Activated T-cell treated with anti-CD3 and anti-CD28 coated beads for 4 hours (primary cell): ENCODE measurements around the gene GNAO1.
A peak's percentile ranks its signal among the peaks of the same experiment; 100 is the strongest.

ENCODE experiments used
- DNase-seq: peaks from one replicate; pipeline ENCODE4 v3.0.0-alpha.2; 2020

GNAO1 gene

DNA sequence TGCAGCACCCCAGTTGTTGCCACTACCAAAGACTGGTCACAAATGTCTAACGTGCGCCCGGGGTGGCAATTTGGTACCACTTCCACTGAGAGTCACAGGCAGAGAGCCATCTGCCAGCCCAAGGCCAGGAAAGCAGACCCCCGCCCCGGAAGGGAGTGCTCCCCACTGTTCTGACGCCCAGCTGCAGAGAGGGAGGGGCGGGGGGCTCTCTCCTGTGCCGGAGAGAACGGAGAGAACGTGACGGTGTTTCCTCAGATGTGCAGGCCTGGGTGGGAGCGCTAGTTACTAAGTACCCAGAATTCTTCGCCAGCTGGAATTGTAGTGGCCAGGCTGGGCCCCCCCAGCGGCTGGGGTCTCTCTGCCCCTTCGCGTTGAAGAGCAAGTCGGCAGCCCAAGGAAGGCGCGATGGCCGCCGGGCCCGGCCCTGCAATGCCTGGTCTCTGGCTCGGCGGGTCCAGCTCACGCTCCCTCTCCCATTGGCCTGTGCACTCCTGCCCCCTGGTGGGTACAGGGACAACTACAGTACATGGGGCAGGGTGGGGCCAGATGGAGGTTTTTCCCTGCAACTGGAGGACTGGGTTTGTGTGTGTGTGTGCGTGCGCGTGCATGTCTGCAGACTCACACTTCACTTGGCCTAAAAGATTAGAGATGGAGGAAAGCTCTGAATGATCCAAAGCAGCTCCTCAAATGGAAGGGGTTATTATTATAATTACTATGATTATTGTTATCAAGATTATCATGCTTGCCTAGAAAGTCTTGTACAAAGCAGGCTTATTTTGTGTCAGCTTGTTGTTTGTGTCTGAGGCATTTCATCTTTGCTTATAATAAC lies 126.9 kb downstream of the GNAO1 start:
- DNase-seq: peak; percentile 70

GRCh38 chr16:56318827-56319140 lies 127.5 kb downstream of the GNAO1 start:
- DNase-seq: no peak

DNA sequence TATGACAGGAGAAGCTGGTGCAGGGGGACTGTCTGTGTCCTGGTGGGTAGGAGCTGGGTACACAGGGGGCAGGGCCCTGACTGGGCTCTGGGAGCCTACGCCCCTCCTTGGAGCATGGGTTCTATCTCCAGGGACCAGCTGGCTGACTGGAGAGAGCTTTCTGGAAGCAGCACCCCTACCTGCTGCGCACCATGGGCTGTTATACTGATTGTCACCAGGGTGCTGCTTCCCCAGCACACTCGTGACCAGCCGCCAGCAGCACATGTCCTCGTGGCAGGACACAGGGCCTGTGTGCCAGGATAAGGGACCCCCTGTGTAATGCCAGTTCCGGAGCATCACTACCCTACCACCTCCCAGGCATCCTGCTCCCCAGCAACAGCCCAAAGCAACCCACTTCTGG lies 128.1 kb downstream of the GNAO1 start:
- DNase-seq: no peak

GRCh38 chr16:56320056-56320455 lies 128.8 kb downstream of the GNAO1 start:
- DNase-seq: no peak

GRCh38 chr16:56320811-56321558 lies 129.7 kb downstream of the GNAO1 start:
- no peak for DNase-seq

DNA sequence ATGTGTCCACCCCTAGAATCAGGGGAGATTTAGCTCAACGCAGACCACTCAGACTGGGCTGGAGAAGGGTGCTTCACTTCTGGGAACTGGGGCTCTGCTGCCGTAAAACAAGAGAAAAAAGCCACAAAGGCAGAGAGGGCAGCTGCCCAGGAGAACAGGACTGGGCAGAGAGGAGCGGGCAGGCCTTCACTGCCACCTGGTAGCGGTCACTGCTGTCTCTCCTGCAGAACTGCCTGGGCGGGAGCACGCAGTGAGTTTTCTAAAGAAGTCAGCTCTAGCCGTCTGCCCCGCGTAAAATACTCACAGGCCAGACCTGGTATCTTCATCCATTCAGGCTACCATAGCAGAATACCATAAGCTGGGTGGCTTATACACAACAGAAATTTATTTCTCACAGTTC lies 130.3 kb downstream of the GNAO1 start:
- no peak for DNase-seq

DNA sequence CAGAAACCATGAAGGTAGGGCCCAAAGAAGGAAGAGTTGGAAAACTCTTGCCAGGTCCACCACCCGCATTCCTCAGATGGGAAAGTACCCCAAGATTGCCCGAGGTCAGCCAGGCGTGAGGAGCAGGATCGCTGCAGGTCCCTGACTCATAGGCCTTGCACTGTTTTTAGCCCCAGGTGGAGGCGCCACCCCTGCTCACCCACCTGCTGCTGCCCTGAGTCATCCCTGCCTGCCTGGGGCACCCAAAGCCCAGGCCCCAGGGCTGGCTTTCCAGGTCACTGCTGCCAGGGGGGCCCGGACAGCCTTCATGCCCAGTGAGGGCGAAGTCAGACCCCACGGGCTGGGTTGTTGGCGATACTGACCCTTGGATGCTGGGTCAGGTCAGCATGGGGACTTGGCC lies 133.1 kb downstream of the GNAO1 start:
- no peak for DNase-seq

- no peak for DNase-seq
Observed at GRCh38 chr16:56325956-56326355, 134.7 kb downstream of the GNAO1 start.

GRCh38 chr16:56327071-56327928 lies 136.0 kb downstream of the GNAO1 start:
- no peak for DNase-seq

DNA sequence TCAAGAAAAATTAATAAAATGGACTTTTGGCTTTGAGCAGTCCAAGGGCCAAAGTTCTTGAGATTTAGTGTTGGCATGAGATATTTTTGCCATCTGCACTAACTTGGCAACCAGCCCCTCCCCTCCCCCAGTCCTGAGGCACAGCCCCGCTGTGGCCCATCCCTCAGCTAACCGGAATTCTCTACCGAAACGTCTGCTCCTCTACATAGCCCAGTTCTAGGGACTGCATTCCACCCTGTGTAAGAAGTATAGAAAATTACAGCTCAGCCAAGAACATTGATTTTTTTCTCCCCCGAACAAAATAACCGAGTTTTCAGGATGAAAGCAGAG lies 136.6 kb downstream of the GNAO1 start:
- no peak for DNase-seq

DNA sequence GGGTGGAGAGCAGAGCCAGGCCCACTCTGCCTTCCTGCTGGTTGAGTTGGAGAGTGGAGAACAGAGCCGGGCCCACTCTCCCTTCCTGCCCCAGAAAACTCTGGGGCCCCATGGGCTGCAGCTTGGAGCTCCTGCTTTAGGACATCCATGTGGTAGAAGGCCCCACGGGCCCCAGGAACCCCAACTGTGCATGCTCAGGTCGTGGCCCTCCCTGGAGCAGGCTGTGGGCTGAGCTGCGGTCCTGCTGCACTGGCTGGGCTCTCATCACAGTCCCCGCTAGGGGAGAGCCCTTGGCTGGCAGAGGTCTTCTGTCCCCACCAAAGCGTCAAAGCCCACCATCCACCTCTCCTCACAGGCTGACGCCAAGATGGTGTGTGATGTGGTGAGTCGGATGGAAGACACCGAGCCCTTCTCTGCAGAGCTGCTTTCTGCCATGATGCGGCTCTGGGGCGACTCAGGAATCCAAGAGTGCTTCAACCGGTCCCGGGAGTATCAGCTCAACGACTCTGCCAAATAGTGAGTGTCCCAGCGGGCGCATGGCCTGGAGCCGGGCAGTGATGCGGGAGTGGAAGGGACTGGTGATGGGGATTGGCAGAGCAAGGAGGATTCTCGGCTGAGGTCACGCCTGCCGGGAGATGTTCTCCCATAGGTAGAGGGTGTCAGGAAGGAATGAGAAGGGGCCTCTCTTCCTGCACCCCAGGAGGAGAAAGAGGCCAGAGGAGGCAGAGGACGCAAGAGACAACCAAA lies 137.2 kb downstream of the GNAO1 start:
- DNase-seq: no peak

DNA sequence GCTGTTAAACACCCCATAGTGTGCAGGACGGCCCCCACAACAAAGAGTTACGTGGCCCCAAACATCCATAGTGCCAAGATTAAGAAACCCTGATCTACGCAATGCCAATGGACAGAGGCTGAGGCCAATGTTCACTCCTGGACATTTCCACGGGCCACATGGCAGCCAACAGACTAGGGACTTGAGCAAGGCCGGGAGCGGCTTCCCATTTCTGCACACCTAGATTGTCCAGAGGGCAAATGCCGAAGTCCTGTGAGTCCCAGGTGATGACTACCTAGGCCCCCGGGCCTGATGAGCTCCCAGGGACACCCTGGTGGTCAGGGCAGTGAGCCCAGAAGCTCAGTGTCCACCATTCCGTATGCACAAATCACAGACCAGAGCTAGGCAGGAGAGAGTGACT lies 138.6 kb downstream of the GNAO1 start:
- no peak for DNase-seq

DNA sequence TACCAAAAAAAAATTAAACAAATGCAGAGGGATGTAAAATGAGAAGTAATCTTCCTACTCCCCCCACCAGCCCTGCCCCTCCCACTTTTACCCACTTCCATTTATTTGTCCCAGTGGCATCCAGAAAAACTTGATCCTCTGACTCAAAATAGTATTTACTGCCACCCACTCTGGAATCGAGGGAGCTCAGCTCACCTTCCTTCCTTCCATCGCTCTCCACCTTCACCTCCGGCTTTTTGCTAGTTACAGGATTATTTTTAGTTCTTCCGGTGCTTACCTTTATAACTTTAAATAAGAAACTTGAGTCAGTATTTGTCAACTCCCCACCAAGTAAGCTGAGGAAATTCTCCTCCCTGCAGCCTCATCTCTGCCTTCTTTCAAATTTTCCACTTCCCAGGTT lies 139.2 kb downstream of the GNAO1 start:
- DNase-seq: no peak

DNA sequence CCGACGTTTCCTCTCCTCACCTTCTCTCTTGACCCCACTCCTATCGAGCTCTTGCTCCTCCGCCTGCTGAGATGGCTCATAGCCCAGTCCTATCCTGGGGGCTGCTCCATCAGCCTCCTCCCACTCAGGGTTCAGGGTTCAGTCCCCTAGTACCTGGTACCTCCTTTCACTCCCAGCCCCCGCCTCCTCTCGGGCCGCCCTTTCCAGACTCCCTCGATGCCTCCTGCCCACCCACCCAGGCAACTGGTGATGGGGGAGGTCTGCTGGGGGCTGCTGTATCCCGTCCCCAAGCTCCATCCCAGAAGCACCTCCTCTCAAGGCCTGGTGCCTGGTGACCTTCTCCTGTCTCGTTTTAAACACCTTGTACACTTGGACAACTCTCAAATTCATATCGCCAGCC lies 140.1 kb downstream of the GNAO1 start:
- DNase-seq: no peak

- no peak for DNase-seq
Observed at GRCh38 chr16:56331915-56332314, 140.6 kb downstream of the GNAO1 start.

DNA sequence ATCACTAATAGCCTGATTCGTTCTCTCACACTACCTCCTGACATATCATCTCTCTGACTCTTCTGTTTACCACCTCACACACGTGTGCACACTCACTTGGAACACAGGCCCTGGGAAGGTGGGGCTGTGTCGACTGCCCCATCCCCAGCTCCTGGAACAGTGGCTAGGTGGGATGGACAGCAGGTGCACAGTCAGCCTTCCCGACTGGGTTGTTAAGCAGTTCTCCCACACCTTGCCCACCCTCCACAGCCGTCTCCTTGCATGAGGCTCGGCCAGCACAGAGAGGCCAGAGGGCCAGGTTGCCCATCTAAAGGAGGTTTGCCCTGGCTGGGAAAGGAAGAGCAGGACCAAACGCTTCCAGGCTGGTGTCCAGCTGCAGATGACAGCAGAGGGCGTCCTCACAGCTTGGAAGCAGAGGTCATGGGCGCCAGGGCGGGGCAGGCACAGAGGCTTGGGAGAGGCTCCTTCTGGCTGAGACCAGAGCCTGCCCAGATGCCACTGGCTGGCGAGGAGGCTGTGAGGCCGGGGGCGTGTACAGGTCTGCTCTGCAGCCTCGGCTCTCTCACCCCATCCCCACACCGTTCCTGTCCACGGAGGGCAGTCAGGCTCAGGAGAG lies 141.3 kb downstream of the GNAO1 start:
- no peak for DNase-seq

- no peak for DNase-seq
Observed at GRCh38 chr16:56334761-56335160, 143.5 kb downstream of the GNAO1 start.

DNA sequence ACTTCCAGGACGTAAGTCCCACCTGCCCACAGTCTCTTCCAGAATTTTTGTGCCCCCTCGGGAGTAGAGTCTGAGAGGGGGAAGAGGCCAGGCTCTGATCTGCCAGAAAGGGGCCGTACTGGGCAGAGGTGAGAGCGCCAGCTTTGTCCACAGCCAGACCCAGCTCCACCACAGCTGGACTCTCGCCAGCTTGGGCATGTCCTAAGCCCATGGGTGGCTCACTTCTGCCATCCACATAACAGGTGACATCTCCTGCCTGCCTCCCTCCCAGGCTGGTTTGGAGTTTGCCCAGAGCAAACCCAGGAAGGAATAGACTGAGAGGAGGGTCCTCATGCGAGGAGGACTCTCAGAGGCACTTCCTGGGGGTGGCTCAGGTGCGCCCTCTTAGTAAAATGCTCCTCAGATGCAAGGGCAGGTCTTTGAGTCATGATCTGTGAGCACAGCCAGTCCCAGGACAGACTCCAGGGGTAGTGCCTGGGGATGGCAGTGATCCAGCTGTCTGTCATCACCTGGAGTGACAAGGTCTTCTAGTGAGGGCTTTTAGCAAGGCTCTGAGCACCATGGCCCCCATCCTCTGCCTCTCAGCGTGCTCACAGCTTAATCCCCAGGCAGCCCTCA lies 144.9 kb downstream of the GNAO1 start:
- no peak for DNase-seq

DNA sequence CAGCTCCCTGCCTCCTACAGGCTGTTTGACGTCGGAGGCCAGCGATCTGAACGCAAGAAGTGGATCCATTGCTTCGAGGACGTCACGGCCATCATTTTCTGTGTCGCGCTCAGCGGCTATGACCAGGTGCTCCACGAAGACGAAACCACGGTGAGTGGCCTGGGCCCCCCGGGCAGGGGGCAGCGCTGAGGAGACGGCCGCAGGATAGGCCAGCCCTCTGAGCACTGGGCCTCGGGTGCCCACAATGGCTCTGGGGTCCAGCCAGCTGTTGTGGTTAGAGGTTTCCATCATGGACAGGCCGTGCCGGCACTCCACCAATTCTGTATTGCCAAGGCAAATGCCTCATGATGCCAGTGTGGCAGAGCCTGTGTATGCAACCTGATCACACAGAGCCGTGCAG lies 145.4 kb downstream of the GNAO1 start:
- no peak for DNase-seq

DNA sequence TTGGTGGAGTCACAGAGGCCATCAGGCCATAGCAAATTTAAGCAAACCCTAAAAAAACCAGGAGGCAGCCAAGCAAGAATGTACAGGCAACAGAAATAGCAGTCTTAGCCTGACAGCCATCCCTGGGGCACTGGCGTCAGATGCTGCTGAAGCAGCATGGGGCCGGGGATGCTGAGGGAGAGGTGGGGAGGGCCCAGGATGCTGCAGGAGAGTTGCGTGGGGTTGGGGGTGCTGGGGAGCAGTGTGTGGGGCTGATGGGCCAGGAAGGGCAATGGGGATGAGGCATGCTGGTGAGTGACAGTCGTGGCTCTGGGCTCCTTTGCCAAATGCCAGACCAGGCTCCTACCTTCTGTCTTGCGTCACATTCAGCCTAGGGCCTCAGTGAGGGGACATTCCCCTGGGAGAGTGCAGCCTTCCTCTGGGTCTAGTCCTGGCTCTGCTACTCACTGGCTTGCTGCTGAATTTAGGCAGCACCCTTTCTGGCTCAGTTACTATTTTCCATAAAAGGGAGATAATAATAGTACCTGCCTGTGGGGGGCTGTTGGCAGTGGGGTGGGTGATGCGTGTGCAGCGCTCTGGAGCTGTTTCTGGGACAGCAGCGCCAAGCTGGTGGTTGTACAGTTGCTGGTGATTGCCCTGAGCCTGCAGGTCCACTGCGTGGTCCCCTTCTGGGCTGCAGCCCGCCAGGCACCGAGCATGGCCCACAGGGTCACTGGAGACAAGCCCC lies 146.0 kb downstream of the GNAO1 start:
- DNase-seq: no peak

DNA sequence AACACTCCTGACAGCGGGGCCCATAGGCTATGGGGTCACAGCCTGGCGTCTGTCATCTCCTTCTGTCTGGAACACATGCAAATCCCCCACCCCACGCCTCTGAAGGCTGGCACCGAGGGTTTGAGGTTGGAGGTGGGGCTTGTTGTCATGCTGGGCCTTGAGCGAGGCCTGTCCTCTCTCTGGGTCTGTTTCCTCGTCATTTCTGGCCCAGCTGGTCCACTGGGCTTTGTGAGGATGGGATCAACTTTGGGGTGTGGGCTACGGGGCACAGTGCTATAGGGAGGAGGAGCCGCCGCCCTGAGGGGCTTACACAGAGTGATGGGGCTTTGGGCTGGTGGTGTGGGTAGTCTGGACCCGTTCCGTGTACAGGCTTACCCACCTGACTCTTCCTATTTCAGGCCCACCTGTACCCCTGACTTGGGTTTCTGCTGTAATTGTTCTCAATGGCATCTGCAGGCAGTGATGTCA lies 146.6 kb downstream of the GNAO1 start:
- no peak for DNase-seq
